H9 (cell line): ENCODE results near the gene SYAP1. TPM values are rescaled to one million over a fixed set of nuclear protein-coding genes. Genes with fewer than 3 reads are reported as not detected.
A peak's percentile ranks its signal among the peaks of the same experiment; 100 is the strongest.

Experiments
- DNase-seq: peaks from one replicate; pipeline ENCODE4 v3.0.0-alpha.2; 2017
- H2AFZ ChIP-seq: one replicate; pipeline ENCODE4 v1.6.1; 2013; ENCODE audit warnings: mild to moderate bottlenecking, low read length, control low read depth, moderate library complexity
- H2AK5ac ChIP-seq: 2 replicates; pipeline ENCODE4 v1.6.1; 2013; ENCODE audit warnings: low read length, control low read depth, mixed read lengths; ENCODE audit not compliant: insufficient read length
- H2BK120ac ChIP-seq: one replicate; pipeline ENCODE4 v1.6.1; 2013; ENCODE audit warnings: low read depth, mild to moderate bottlenecking, low read length, control low read depth, inconsistent platforms; ENCODE audit not compliant: poor library complexity, severe bottlenecking
- H2BK12ac ChIP-seq: 2 replicates; pipeline ENCODE4 v1.6.1; 2013; ENCODE audit warnings: low read length, control low read depth, mixed read lengths, low read depth; ENCODE audit not compliant: insufficient read length
- H2BK15ac ChIP-seq: 2 replicates; pipeline ENCODE4 v1.6.1; 2013; ENCODE audit warnings: low read depth, low read length, control low read depth
- H2BK20ac ChIP-seq: one replicate; pipeline ENCODE4 v1.6.1; 2013; ENCODE audit warnings: low read depth, mild to moderate bottlenecking, low read length, control low read depth, inconsistent platforms; ENCODE audit not compliant: poor library complexity, severe bottlenecking
- H2BK5ac ChIP-seq: 2 replicates; pipeline ENCODE4 v1.6.1; 2013; ENCODE audit warnings: low read length, control low read depth, mixed read lengths; ENCODE audit not compliant: insufficient read length
- H3K14ac ChIP-seq: 2 replicates; pipeline ENCODE4 v1.6.1; 2013; ENCODE audit warnings: low read length, control low read depth; ENCODE audit not compliant: insufficient read depth
- H3K18ac ChIP-seq: 2 replicates; pipeline ENCODE4 v1.6.1; 2013; ENCODE audit warnings: low read depth, mild to moderate bottlenecking, mixed read lengths, low read length, control low read depth; ENCODE audit not compliant: insufficient read length
- H3K23ac ChIP-seq: 2 replicates; pipeline ENCODE4 v1.6.1; 2013; ENCODE audit warnings: low read length, control low read depth, mixed read lengths, low read depth; ENCODE audit not compliant: insufficient read length
- H3K23me2 ChIP-seq: 2 replicates; pipeline ENCODE4 v1.6.1; 2013; ENCODE audit warnings: low read depth, mild to moderate bottlenecking, mixed read lengths, low read length, control low read depth; ENCODE audit not compliant: insufficient read length, poor library complexity, severe bottlenecking
- H3K27ac ChIP-seq: 2 replicates; pipeline ENCODE4 v1.5.1; 2013; ENCODE audit warnings: low read length, control low read depth, mixed read lengths, low read depth; ENCODE audit not compliant: insufficient read length
- H3K27me3 ChIP-seq: 2 replicates; pipeline ENCODE4 v1.6.1; 2013; ENCODE audit warnings: low read length, control low read depth, inconsistent platforms; ENCODE audit not compliant: insufficient read depth
- H3K4ac ChIP-seq: 2 replicates; pipeline ENCODE4 v1.6.1; 2013; ENCODE audit warnings: low read depth, mild to moderate bottlenecking, control low read depth, inconsistent platforms, low read length, moderate library complexity
- H3K4me1 ChIP-seq: 2 replicates; pipeline ENCODE4 v1.6.1; 2013; ENCODE audit warnings: low read length, control low read depth, inconsistent platforms; ENCODE audit not compliant: insufficient read depth
- H3K4me2 ChIP-seq: 2 replicates; pipeline ENCODE4 v1.6.1; 2013; ENCODE audit warnings: low read length, control low read depth, mixed read lengths; ENCODE audit not compliant: insufficient read length, insufficient read depth
- H3K56ac ChIP-seq: 2 replicates; pipeline ENCODE4 v1.6.1; 2013; ENCODE audit warnings: low read depth, mild to moderate bottlenecking, mixed read lengths, low read length, control low read depth; ENCODE audit not compliant: insufficient read length
- H3K79me1 ChIP-seq: 2 replicates; pipeline ENCODE4 v1.6.1; 2013; ENCODE audit warnings: low read depth, mild to moderate bottlenecking, moderate library complexity, low read length, control low read depth, inconsistent platforms; ENCODE audit not compliant: insufficient read depth, poor library complexity, severe bottlenecking
- H3K79me2 ChIP-seq: 2 replicates; pipeline ENCODE4 v1.6.1; 2013; ENCODE audit warnings: low read length, control low read depth, inconsistent platforms; ENCODE audit not compliant: insufficient read depth
- H3K9ac ChIP-seq: 2 replicates; pipeline ENCODE4 v1.6.1; 2013; ENCODE audit warnings: low read length, control low read depth, mixed read lengths; ENCODE audit not compliant: insufficient read length; ENCODE audit errors: extremely low read depth
- H3K9me3 ChIP-seq: one replicate; pipeline ENCODE4 v1.6.1; 2013; ENCODE audit warnings: low read depth, low read length, inconsistent platforms; ENCODE audit not compliant: control insufficient read depth
- H3T11ph ChIP-seq: one replicate; pipeline ENCODE4 v1.6.1; 2013; ENCODE audit warnings: mild to moderate bottlenecking, low read length, control low read depth, inconsistent platforms
- H4K20me1 ChIP-seq: one replicate; pipeline ENCODE4 v1.6.1; 2013; ENCODE audit not compliant: control insufficient read depth, insufficient read length, insufficient read depth
- H4K5ac ChIP-seq: 2 replicates; pipeline ENCODE4 v1.6.1; 2013; ENCODE audit warnings: low read depth, mild to moderate bottlenecking, mixed read lengths, low read length, control low read depth; ENCODE audit not compliant: insufficient read length
- H4K8ac ChIP-seq: replicated peaks from 2 replicates; pipeline ENCODE4 v1.6.1; 2013; ENCODE audit warnings: low read length, control low read depth, mixed read lengths, low read depth; ENCODE audit not compliant: insufficient read length
- H4K91ac ChIP-seq: 2 replicates; pipeline ENCODE4 v1.6.1; 2013; ENCODE audit warnings: low read depth, mild to moderate bottlenecking, moderate library complexity, mixed read lengths, low read length, control low read depth; ENCODE audit not compliant: insufficient read length
- H3K27ac Mint-ChIP-seq, 3 experiments: 2 replicates in 2 of 3; 3 replicates in 1 of 3; pipeline ENCODE4 v1.8.0; 2020 to 2021; ENCODE audit warnings: mixed read lengths in 3 of 3, mild to moderate bottlenecking in 1 of 3, moderate library complexity in 1 of 3
- H3K27me3 Mint-ChIP-seq: 2 replicates; pipeline ENCODE4 v1.8.0; 2021; ENCODE audit warnings: low read depth, mild to moderate bottlenecking, moderate library complexity, mixed read lengths
- H3K36me3 Mint-ChIP-seq, 3 experiments: 2 replicates in 2 of 3; 3 replicates in 1 of 3; pipeline ENCODE4 v1.8.0; 2020 to 2021; ENCODE audit warnings: low read depth in 3 of 3, mixed read lengths in 3 of 3; ENCODE audit not compliant: insufficient read depth in 1 of 3
- H3K4me1 Mint-ChIP-seq, 2 experiments: 2 replicates each; pipeline ENCODE4 v1.8.0; 2020; ENCODE audit warnings: mixed read lengths in 2 of 2
- H3K4me3 Mint-ChIP-seq, 2 experiments: 2 replicates in 1 of 2; 3 replicates in 1 of 2; pipeline ENCODE4 v1.8.0; 2020 to 2021; ENCODE audit warnings: mild to moderate bottlenecking in 2 of 2, mixed read lengths in 2 of 2, moderate library complexity in 1 of 2
- H3K9me3 Mint-ChIP-seq, 2 experiments: 2 replicates in 1 of 2; 3 replicates in 1 of 2; pipeline ENCODE4 v1.8.0; 2020; ENCODE audit warnings: mild to moderate bottlenecking in 2 of 2, mixed read lengths in 2 of 2, moderate library complexity in 1 of 2
- CTCF ChIP-seq: fragments of 200-600 bp; sonication (generic); conservative IDR thresholded peaks from 3 replicates; pipeline ENCODE4 v1.8.0; 2021; ENCODE audit warnings: antibody characterized with exemption, mild to moderate bottlenecking
- WGBS: extraction: QIAGEN DNeasy Blood & Tissue Kit; methylation state at CpG from one replicate; pipeline ENCODE4 v1.1.7; 2013; ENCODE audit warnings: missing lambda C conversion rate, low lambda C conversion rate, mixed read lengths; ENCODE audit not compliant: insufficient read length; ENCODE audit errors: extremely low coverage; 5-methylcytosine and 5-hydroxymethylcytosine counted together
- long read RNA-seq: library from polyadenylated mRNA; unstranded; transcript quantifications from one replicate; pipeline ENCODE4 v2.0.0, GENCODE V29; 2020
- total RNA-seq: library from RNA; stranded (reverse); gene quantifications from 2 replicates; pipeline ENCODE4 v1.2.1, GENCODE V29; 2021

SYAP1 gene
- 42.0 and 42.7 TPM in 2 replicates for total RNA-seq
- long read RNA-seq, full-length matches to known transcripts: 479 of 520 reads
- long read RNA-seq, partial matches to known transcripts: 14 of 520 reads
- long read RNA-seq, other reads (novel, unspliced or antisense): 27 of 520 reads

- H3K79me2 ChIP-seq: peaks cover 26% of the 10 kb centered on the region; the same call in 1 of the 2 replicates
- H2BK12ac ChIP-seq: no peak within 1 kb of the TSS
- Mint-ChIP-seq H3K9me3 (no peaks in the 10 kb centered on the region; a peak in 1 of 5 replicates), H3K36me3 (peaks cover 8 to 23% (median 18%) of the 10 kb centered on the region in 3 experiments; a peak in 6 of 7 replicates), H3K27ac (peak within 1 kb of the TSS; percentile 98 to 100 (median 100)), H3K4me1 (peaks cover 19 to 28% of the 10 kb centered on the region in 2 experiments), H3K27me3 (no peaks in the 10 kb centered on the region), H3K4me3 (peak within 1 kb of the TSS; percentile 95 to 98)
- no peak within 1 kb of the TSS for H2BK15ac ChIP-seq
- no peaks in the 10 kb centered on the region for H3K4me1 ChIP-seq
- H4K91ac ChIP-seq: no peak within 1 kb of the TSS
- no peaks in the 10 kb centered on the region for H4K20me1 ChIP-seq
- H3K79me1 ChIP-seq: peaks cover 3% of the 10 kb centered on the region
- H3K14ac ChIP-seq: peak within 1 kb of the TSS; percentile 75
- peak within 1 kb of the TSS; percentile 89 for H3K18ac ChIP-seq
- TF ChIP-seq CTCF: no peak
- no peak within 1 kb of the TSS for H2BK120ac ChIP-seq
- H3K4me2 ChIP-seq: peak within 1 kb of the TSS; percentile 95
- peak within 1 kb of the TSS; percentile 35 for H2BK5ac ChIP-seq
- no peaks in the 10 kb centered on the region for H3K9me3 ChIP-seq
- no peaks in the 10 kb centered on the region for H3K27me3 ChIP-seq
- peak within 1 kb of the TSS; percentile 93 for H3T11ph ChIP-seq
- peak; percentile 99 for DNase-seq
- H3K4ac ChIP-seq: no peak within 1 kb of the TSS; the same call in 1 of the 2 replicates
- H2AFZ ChIP-seq: no peak within 1 kb of the TSS
- WGBS: no CpG with 5 or more reads among the region's 54 CpGs
- H3K23ac ChIP-seq: no peak within 1 kb of the TSS
- peaks cover 7% of the 10 kb centered on the region for H3K23me2 ChIP-seq
- H2AK5ac ChIP-seq: no peak within 1 kb of the TSS
- H2BK20ac ChIP-seq: no peak within 1 kb of the TSS
- H3K9ac ChIP-seq: peak within 1 kb of the TSS; percentile 97
- peak within 1 kb of the TSS; percentile 77 for H3K27ac ChIP-seq
- no peak within 1 kb of the TSS for H3K56ac ChIP-seq
- peak within 1 kb of the TSS; percentile 36 for H4K5ac ChIP-seq
- H4K8ac ChIP-seq: no peak within 1 kb of the TSS
Measured at GRCh38 chrX:16719334-16720084, at the start of gene SYAP1. Gene SYAP1, plus strand, starts transcription at chrX:16719612. Its CDS starts 113 bp downstream, at chrX:16719725.
